ENCODE data around the gene CA5A.
A peak's percentile ranks its signal among the peaks of the same experiment; 100 is the strongest.
"Not testable (repeated sequence)": the region's sequence is repeated elsewhere in the genome, so short reads cannot be mapped to it uniquely, and the experiment has no call there.

The CA5A gene

DNA sequence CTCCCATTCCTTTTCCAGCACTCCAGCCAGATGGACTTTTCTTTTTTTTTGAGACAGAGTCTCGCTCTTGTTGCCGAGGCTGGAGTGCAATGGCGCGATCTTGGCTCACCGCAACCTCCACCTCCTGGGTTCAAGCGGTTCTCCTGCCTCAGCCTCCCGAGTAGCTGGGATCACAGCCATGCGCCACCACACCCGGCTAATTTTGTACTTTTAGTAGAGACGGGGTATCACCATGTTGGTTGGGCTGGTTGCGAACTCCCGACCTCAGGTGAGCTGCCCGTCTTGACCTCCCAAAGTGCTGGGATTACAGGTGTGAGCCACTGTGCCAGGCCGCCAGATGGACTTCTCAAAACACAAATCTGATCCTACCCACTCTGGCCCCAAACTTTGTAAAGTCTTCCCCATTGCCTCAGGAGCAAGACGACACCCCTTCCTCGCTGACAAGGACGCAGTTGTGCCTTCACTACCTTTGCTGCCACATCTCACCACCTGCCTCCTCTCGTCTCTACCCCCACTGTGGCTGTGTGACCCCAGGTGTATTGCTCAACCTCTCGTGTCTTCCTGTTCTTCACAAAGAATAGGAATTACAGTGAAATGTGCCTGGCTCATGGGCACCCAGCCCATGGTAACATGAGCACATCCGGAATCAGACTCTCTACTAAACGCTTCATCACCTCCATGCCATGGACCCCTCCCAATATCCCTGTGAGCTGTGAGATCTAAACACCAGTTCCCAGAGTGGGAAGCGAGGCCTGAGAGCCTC lies 11.2 kb upstream of the CA5A start:
- DNase-seq: no peak

DNA sequence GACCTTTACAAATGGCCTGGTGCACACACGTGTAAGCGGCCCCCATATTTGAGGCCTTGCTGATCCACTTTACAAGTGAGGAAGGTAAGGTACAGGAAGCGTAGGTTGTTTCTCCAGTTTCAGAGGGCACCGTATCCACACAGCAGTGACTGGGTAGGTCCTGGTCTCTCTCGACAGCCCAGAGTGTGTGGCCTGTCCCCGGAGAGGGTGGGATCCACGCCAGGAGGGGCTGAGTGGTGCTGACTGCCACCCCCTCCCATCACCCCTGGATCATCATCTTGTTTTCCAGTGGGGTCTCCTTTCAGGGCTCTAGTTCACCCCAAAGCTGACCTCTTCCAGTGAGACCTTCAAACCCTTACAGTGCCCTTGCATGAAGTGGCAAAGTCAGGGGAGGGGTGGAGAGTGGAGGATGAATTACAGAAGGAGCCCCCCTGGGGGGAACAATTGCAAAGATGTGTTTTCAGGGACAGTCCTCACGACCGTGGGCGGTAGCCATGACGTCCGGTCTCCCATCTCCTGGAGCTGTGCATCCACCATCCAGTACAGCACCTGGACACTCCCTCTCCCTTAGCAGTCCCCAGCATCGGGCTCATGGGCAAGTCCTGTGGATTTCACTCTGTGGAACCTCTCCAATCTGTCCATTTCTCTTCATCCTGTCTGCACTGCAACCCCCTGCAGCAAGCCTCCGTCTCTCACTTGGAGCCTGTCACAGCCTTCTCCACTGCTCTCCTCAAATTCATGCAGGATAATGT lies 10.4 kb upstream of the CA5A start:
- no peak for DNase-seq

- peak; percentile 65 for DNase-seq
Measured at GRCh38 chr16:87945351-87946042, 9.2 kb upstream of the CA5A start.

DNA sequence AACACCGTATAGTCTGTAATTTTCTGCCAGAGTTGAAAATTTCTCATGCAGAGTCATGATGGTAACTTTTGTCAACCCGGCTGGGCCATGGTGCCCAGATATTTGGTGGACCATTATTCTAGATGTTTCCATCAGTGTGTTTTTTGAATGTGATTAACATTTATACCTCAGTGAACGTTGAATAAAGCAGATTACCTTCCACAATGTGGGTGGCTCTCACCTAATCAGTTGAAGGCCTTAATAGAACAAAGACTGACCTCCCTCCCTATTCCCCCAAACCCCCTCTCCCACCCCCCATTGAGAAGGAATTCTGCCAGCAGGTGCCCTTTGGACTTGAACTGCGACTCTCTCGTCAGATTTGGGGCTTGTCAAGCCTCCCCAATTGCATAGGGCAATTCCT lies 6.4 kb upstream of the CA5A start:
- DNase-seq: no peak

- DNase-seq: no peak
Measured at GRCh38 chr16:87939562-87940423, 3.5 kb upstream of the CA5A start.

DNA sequence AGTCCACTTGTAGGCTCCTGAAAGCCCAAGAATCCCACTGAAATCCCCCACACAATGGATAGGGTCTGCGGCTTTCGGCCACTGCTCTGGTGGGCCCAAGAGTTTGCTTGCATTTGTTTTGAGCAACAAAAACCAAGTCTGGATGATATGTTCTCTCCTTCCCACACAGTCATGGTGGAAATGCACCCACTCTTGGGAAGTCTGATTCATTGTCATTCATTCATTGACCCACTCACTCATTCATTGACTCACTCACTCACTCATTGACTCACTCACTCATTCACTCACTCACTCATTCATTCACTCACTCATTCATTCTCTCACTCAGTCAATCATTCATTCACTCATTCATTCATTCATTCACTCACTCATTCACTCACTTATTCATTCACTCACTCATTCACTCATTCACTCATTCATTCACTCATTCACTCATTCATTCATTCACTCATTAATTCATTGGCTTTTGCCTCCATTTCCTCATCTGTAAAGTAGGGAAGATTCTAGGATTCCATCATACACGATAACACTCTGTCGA lies 2.2 kb upstream of the CA5A start:
- DNase-seq: no peak

DNA sequence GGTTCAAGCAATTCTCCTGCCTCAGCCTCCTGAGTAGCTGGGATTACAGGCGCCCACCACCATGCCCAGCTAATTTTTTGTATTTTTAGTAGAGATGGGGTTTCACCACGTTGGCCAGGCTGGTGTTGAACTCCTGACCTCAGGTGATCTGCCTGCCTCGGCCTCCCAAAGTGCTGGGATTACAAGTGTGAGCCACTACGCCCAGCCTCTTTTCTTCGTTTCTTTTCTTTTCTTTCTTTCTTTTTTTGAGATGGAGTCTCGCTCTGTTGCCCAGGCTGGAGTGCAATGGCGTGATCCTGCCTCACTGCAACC lies 858 bp upstream of the CA5A start:
- not testable (repeated sequence) for DNase-seq

DNA sequence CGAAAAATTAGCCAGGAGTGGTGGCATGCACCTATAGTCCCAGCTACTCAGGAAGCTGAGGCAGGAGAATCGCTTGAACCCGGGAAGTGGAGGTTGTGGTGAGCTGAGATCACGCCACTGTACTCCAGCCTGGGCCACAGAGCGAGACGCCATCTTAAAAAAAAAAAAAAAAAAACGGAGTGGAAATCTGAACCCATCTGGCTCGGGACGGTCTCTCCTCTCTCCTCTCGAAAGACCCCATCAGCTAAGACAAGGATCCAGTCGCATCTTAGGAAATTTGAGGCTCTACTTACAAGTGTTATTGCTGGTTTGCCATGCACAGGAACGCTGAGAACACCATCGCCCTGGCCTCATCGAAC lies 334 bp downstream of the CA5A start:
- not testable (repeated sequence) for DNase-seq

GRCh38 chr16:87934752-87935425 lies 1.4 kb downstream of the CA5A start:
- not testable (repeated sequence) for DNase-seq

DNA sequence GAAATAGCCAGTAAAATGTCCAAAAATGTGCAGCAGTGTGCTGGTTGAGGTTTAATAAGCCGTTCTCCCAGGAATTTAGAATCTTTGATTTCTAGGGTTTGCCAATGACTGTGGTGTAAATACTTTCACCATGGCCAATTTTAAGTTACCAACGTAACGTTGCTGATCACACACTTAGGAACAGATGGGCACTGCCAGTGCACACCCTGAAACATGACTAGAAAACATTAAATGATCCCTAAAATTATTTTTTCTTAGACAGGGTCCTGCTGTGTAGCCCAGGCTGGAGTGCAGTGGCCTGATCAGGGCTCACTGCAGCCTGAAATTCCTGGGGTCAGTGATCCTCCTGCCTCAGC lies 3.2 kb downstream of the CA5A start:
- no peak for DNase-seq

- not testable (repeated sequence) for DNase-seq
Measured at GRCh38 chr16:87932475-87933139, 3.7 kb downstream of the CA5A start.

GRCh38 chr16:87931504-87931903 lies 4.8 kb downstream of the CA5A start:
- no peak for DNase-seq

DNA sequence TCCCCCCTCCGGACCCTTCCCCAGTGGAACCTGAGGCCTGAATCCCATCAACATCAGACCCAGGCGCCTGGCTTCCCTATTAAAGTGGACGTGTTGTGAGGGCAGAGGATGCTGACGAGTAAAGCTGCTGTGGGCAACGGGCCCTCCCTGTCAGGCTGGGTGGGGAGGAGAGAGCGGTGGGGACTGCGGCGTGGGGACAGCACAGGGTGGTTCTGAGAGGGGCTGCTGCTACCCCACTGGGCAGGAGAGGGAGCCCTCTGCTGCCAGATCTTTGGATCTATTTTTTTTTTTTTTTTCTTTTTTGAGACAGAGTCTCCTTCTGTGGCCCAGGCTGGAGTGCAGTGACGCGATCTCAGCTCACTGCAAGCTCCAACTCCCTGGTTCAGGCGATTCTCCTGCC lies 5.9 kb downstream of the CA5A start:
- no peak for DNase-seq

GRCh38 chr16:87929986-87930385 lies 6.3 kb downstream of the CA5A start:
- DNase-seq: no peak

DNA sequence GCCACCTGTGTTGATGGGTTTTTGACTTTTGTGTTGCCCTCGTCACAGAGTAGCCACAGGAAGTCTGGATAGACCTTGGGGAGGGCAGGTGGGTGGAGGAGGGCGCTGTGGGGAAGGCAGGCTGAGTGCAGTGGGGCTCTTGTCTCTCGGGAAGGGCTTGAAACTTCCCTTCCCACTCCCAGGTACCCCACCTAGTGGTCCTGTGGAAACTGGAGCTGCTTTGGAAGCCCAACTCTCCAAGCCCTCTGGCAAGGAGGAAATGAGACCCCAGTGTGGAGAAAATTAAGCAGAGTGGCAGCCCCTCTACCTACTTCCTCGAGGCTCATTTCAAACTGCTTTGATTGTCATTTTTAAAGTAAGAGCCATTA lies 9.2 kb downstream of the CA5A start:
- no peak for DNase-seq

- no peak for DNase-seq
Measured at GRCh38 chr16:87926246-87927194, 9.8 kb downstream of the CA5A start.

DNA sequence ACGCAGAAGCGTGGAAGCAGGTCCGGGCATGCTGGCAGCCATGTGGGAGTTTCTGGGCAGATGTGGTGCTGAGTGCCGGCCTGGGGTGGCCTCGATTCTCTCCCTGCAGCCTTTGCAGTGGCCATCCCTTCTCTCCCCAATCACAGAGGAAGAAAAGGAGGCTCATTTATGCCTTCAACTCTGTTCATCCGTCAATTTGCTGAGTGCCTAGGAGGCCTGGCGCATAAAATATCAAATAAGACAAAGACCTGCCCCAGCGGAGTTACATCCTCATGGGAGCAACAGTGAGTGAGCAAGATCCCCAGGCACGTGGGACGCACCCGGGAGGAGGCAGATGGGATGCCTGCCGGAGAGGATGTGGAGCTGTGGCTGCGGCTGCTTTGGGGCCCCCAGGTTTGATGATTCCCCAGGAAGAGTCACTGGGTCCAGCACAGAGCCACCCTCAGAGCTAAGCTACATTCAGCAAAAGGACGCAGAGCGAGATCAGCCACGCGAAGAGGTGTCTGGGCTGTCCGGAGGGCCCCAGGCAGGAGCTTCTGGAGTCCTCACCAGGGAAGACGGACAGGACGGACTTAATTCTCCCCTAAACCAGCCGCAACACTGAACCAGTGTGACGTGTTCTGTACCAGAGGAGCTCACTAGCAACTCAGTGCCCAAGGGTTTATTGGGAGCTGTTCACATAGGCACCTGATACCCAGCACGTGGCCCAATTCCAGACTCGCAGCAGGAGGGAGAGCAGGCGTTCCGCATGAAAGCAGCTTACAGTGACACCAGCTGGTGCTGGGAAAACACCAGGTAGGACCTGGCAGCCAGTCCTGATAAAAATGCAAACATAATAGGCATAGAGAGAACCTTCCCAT lies 11.3 kb downstream of the CA5A start:
- DNase-seq: no peak

- DNase-seq: no peak
Measured at GRCh38 chr16:87924041-87924810, 12.1 kb downstream of the CA5A start.

Measured in right hindlimb (tissue), 1 donor.